CD8-positive, alpha-beta memory T cell (primary cell): Measurements from ENCODE around the gene OBSCN. TPM values are rescaled to one million over a fixed set of nuclear protein-coding genes. Genes with fewer than 3 reads are reported as not detected.

Experiments
- CTCF ChIA-PET: fragments of 350-600 bp; sonication (Branson Sonifier 250); formaldehyde crosslinking; loops from one replicate; lab custom pipeline; 2021; ENCODE audit warnings: antibody characterized with exemption; lab: Charles Lee
- POLR2A ChIA-PET: fragments of 350-600 bp; sonication (Branson Sonifier 250); formaldehyde crosslinking; loops from one replicate; lab custom pipeline; 2021; ENCODE audit warnings: antibody characterized with exemption; lab: Charles Lee
- DNase-seq, 5 donors: peaks; one replicate each; pipeline versions ENCODE4 v3.0.0 to v3.0.0-alpha.2; 2020 to 2022; ENCODE audit warnings: mixed read lengths in 1 of 5
- H3K27ac ChIP-seq: one replicate; pipeline ENCODE4 v1.7.0; 2013; ENCODE audit warnings: low read depth, mild to moderate bottlenecking, low read length, moderate library complexity
- H3K27me3 ChIP-seq: 2 replicates; pipeline ENCODE4 v1.7.0; 2013; ENCODE audit warnings: low read length, mild to moderate bottlenecking; ENCODE audit not compliant: insufficient read depth, poor library complexity, severe bottlenecking
- H3K36me3 ChIP-seq: 2 replicates; pipeline ENCODE4 v1.7.0; 2013; ENCODE audit warnings: mild to moderate bottlenecking, low read length, moderate library complexity; ENCODE audit not compliant: insufficient read depth
- H3K4me1 ChIP-seq: 2 replicates; pipeline ENCODE4 v1.7.0; 2013; ENCODE audit warnings: mild to moderate bottlenecking, low read length, moderate library complexity; ENCODE audit not compliant: insufficient read depth
- H3K4me3 ChIP-seq: 2 replicates; pipeline ENCODE4 v1.7.0; 2013; ENCODE audit warnings: mild to moderate bottlenecking, low read length
- H3K9me3 ChIP-seq: 2 replicates; pipeline ENCODE4 v1.7.0; 2013; ENCODE audit warnings: mild to moderate bottlenecking, low read length
- H3K27ac Mint-ChIP-seq, 8 donors: one replicate each; pipeline ENCODE4 v1.8.0; 2020 to 2021; ENCODE audit warnings: mixed read lengths in 8 of 8, mild to moderate bottlenecking in 6 of 8, inconsistent platforms in 3 of 8, moderate library complexity in 3 of 8
- H3K27me3 Mint-ChIP-seq, 2 donors: one replicate each; pipeline ENCODE4 v1.8.0; 2020 to 2021; ENCODE audit warnings: mixed read lengths in 2 of 2, mild to moderate bottlenecking in 1 of 2, moderate library complexity in 1 of 2
- H3K36me3 Mint-ChIP-seq, 3 donors: one replicate each; pipeline ENCODE4 v1.8.0; 2020 to 2021; ENCODE audit warnings: mixed read lengths in 3 of 3, inconsistent platforms in 1 of 3, mild to moderate bottlenecking in 1 of 3
- H3K4me1 Mint-ChIP-seq, 3 donors: one replicate each; pipeline ENCODE4 v1.8.0; 2020 to 2021; ENCODE audit warnings: mixed read lengths in 3 of 3, inconsistent platforms in 1 of 3, mild to moderate bottlenecking in 1 of 3
- H3K4me3 Mint-ChIP-seq, 7 donors: one replicate each; pipeline ENCODE4 v1.8.0; 2020 to 2021; ENCODE audit warnings: mixed read lengths in 7 of 7, mild to moderate bottlenecking in 6 of 7, moderate library complexity in 4 of 7, inconsistent platforms in 2 of 7
- H3K9me3 Mint-ChIP-seq, 5 donors: one replicate each; pipeline ENCODE4 v1.8.0; 2020 to 2022; ENCODE audit warnings: mixed read lengths in 5 of 5, mild to moderate bottlenecking in 3 of 5, moderate library complexity in 2 of 5, inconsistent platforms in 1 of 5
- polyA plus RNA-seq: library from polyadenylated mRNA; unstranded; fragments of 300-500 nt; fragmentation: Illumina TruSeq; gene quantifications from one replicate; pipeline ENCODE4 v1.2.3, GENCODE V29; 2021
- total RNA-seq, 2 experiments: library from RNA; stranded (reverse); gene quantifications; one replicate each; pipeline ENCODE4 v1.2.3, GENCODE V29; 2021

OBSCN gene
- total and polyA plus RNA-seq, 3 experiments from 2014 or later: 3.0 to 13.6 (median 10.9) TPM

DNA sequence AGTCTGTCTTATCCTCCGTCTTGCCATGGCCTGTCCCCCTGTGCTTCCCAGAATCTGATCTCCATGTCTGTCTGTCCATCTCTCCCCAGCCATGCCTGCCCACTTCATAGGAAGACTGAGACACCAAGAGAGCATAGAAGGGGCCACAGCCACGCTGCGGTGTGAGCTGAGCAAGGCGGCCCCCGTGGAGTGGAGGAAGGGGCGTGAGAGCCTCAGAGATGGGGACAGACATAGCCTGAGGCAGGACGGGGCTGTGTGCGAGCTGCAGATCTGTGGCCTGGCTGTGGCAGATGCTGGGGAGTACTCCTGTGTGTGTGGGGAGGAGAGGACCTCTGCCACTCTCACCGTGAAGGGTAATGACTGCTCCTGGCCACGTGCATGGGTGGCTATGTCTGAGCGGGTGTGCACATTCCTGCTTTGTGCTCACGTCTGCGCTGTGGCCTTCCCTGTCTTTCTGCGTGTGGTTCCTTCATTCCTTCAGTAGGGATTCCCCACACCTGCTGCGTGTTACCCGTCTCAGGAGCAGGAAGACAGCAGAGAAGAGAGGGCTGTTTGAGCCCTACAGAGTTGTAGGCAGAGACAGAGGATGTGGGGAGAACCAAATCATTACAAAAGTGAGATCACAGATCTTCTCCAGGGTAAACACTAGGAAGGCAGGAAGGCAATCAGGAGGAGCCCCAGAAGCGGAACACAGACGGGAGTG is 80.8 kb downstream of the OBSCN start:
- ChIA-PET CTCF (no interaction called here), POLR2A (no interaction called here)
- Histone ChIP-seq H3K4me1 (no peaks in the 10 kb centered on the region), H3K27ac (no peak overlapping the region), H3K27me3 (no peaks in the 10 kb centered on the region), H3K36me3 (no peaks in the 10 kb centered on the region), H3K9me3 (no peaks in the 10 kb centered on the region), H3K4me3 (no peak overlapping the region)
- H3K27ac Mint-ChIP-seq: peak overlapping the region in 7 of 8 donors; percentile 36 to 87 (median 83)
- no peak for DNase-seq
- H3K36me3 Mint-ChIP-seq: peaks cover 0 to 33% (median 2%) of the 10 kb centered on the region in 3 donors
- H3K4me1 Mint-ChIP-seq: peaks cover 0 to 13% (median 5%) of the 10 kb centered on the region in 3 donors
- no peaks in the 10 kb centered on the region for H3K9me3 Mint-ChIP-seq
- peaks cover 0 to 1% of the 10 kb centered on the region in 2 donors for H3K27me3 Mint-ChIP-seq
- peak overlapping the region in 1 of 7 donors; percentile 29 for H3K4me3 Mint-ChIP-seq

DNA sequence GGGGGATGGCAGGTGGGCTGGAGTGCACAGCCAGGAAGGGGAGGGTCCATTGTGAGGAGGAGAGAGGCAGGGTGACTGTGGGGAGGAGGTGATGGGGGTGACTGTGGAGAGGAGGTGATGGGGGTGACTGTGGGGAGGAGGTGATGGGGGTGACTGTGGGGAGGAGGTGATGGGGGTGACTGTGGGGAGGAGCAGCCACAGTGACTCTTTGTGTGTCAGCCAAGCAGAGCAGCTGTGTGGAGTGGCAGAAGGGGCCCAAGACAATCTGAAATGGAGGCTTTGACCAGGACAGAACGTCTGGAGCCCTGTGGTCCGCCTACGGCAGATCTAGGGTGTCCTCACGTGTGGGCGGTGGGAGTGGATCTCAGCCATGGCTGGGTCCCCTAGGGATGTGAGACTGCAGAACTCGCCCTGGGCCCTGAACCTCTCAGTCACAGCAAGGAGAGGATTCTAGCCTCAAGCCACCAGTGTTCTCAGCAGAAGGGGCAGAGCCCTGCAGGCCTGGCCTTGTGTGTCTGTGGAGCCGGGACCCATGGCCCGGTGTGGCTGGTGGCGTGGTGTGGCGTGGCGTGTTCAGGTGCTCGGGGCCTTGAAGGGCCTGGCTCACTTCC is 81.5 kb downstream of the OBSCN start:
- Histone ChIP-seq H3K36me3 (no peaks in the 10 kb centered on the region), H3K9me3 (no peaks in the 10 kb centered on the region), H3K4me1 (no peaks in the 10 kb centered on the region), H3K27ac (no peak overlapping the region), H3K4me3 (no peak overlapping the region), H3K27me3 (no peaks in the 10 kb centered on the region)
- Mint-ChIP-seq H3K27ac (peak overlapping the region in 7 of 8 donors; percentile 34 to 91 (median 61)), H3K36me3 (peaks cover under 1 to 33% (median 6%) of the 10 kb centered on the region in 3 donors), H3K4me1 (peaks cover 0 to 13% (median 5%) of the 10 kb centered on the region in 3 donors), H3K9me3 (no peaks in the 10 kb centered on the region), H3K27me3 (peaks cover 0 to 1% of the 10 kb centered on the region in 2 donors), H3K4me3 (peak overlapping the region in 1 of 7 donors; percentile 29)
- CTCF ChIA-PET: no interaction called here
- POLR2A ChIA-PET: no interaction called here
- DNase-seq: peak in 1 of 5 donors; percentile 38

DNA sequence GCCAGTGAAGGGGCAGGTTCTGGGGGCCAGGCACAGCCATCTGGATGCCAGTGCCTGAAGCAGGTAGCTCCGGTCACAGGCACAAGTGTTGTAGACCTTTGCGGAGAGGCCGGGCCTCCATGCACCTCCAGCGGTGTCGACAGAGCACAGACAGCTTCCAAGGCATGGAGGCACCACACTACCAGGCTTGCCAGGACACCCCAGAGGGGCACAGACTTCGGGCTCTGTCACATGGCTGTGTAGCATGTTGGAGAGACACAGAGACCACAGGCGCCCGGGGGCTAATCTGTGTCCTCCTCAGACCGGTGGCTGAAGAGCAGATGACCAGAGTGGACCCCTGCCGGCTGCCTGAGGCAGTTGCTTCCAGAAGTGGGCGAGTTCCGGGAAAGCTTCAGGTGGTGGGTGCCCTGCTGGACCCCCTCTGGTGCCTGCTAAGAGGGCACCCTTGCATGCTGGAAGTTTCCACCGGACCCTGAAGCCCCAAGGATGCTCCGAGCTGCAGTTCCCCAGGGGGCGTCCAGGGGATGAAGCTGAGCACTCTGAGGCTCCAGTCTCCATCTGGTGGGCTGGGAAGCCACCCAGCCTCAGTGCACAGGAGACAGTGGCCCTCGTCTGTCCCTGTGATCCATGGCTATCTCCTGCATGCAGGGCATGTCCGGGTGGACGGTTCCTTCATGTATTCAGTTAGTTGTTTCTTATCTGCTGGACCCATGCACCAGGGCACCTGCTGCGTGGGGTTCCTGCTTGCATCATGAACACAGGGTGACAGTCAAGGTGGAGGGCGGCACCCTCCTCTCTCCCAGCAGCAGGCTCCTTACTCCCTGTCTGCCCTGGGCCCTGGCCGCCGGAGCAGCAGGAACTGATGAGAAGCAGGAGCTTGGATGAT is 82.4 kb downstream of the OBSCN start:
- POLR2A ChIA-PET: no interaction called here

DNA sequence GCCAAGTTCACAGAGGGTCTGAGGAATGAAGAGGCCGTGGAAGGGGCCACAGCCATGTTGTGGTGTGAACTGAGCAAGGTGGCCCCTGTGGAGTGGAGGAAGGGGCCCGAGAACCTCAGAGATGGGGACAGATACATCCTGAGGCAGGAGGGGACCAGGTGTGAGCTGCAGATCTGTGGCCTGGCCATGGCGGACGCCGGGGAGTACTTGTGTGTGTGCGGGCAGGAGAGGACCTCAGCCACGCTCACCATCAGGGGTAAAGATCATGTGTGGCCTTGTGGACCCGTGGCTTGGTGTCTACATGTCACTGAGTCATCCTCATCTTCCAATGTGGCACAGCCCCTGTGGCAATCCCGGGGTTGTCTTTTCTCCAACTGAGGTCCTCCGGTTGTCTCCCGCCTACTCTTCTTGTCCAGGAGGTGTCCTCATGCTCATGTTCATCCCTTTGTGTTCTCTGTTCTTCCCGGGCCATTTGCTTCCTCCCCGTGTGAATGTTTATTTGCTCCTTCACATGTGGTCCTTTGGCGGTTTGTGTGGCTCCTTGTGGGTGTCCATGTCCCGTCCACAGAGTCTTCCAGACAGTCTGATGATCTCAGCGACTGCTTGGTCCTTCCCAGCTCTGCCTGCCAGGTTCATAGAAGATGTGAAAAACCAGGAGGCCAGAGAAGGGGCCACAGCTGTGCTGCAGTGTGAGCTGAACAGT is 84.2 kb downstream of the OBSCN start:
- H3K27me3 ChIP-seq: no peaks in the 10 kb centered on the region
- H3K4me1 ChIP-seq: no peaks in the 10 kb centered on the region
- Mint-ChIP-seq H3K9me3 (peaks cover 0 to 2% (median 2%) of the 10 kb centered on the region in 5 donors), H3K4me1 (peaks cover 0 to 13% (median 5%) of the 10 kb centered on the region in 3 donors), H3K27ac (peak overlapping the region in 2 of 8 donors; percentile 0 to 29), H3K36me3 (peaks cover 7 to 40% (median 10%) of the 10 kb centered on the region in 3 donors), H3K4me3 (no peak overlapping the region), H3K27me3 (peaks cover 0 to 4% of the 10 kb centered on the region in 2 donors)
- ChIA-PET POLR2A (no interaction called here), CTCF (no interaction called here)
- no peak for DNase-seq
- no peaks in the 10 kb centered on the region for H3K9me3 ChIP-seq
- no peak overlapping the region for H3K27ac ChIP-seq
- no peaks in the 10 kb centered on the region for H3K36me3 ChIP-seq
- H3K4me3 ChIP-seq: no peak overlapping the region

More for the DNA sequence above, 82.4 kb downstream of the OBSCN start:
- Histone ChIP-seq H3K9me3 (no peaks in the 10 kb centered on the region), H3K27ac (no peak overlapping the region), H3K27me3 (no peaks in the 10 kb centered on the region), H3K4me1 (no peaks in the 10 kb centered on the region), H3K36me3 (no peaks in the 10 kb centered on the region), H3K4me3 (no peak overlapping the region)
- DNase-seq: peak in 1 of 5 donors; percentile 43
- H3K36me3 Mint-ChIP-seq: peaks cover 5 to 38% (median 6%) of the 10 kb centered on the region in 3 donors
- no peaks in the 10 kb centered on the region for H3K9me3 Mint-ChIP-seq
- H3K4me1 Mint-ChIP-seq: peaks cover 0 to 13% (median 5%) of the 10 kb centered on the region in 3 donors
- H3K27ac Mint-ChIP-seq: peak overlapping the region in 1 of 8 donors; percentile 14
- H3K4me3 Mint-ChIP-seq: no peak overlapping the region
- peaks cover 0 to 4% of the 10 kb centered on the region in 2 donors for H3K27me3 Mint-ChIP-seq
- CTCF ChIA-PET: no interaction called here

DNA sequence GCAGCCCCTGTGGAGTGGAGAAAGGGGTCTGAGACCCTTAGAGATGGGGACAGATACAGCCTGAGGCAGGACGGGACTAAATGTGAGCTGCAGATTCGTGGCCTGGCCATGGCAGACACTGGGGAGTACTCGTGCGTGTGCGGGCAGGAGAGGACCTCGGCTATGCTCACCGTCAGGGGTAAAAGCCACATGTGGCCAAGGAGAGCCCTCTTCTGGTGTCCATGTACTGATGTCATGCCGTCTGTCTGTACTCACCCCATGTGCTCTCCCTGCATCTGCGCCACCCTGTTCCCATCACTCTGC is 84.7 kb downstream of the OBSCN start:
- H3K9me3 ChIP-seq: no peaks in the 10 kb centered on the region
- Mint-ChIP-seq H3K27me3 (peaks cover 0 to 4% of the 10 kb centered on the region in 2 donors), H3K4me1 (peaks cover 0 to 13% (median 5%) of the 10 kb centered on the region in 3 donors), H3K27ac (no peak overlapping the region), H3K4me3 (no peak overlapping the region), H3K36me3 (peaks cover 12 to 38% (median 12%) of the 10 kb centered on the region in 3 donors), H3K9me3 (peaks cover 0 to 7% (median 4%) of the 10 kb centered on the region in 5 donors)
- ChIA-PET POLR2A (no interaction called here), CTCF (no interaction called here)
- H3K27me3 ChIP-seq: no peaks in the 10 kb centered on the region
- no peaks in the 10 kb centered on the region for H3K4me1 ChIP-seq
- H3K27ac ChIP-seq: no peak overlapping the region
- no peak overlapping the region for H3K4me3 ChIP-seq
- DNase-seq: no peak
- H3K36me3 ChIP-seq: no peaks in the 10 kb centered on the region

DNA sequence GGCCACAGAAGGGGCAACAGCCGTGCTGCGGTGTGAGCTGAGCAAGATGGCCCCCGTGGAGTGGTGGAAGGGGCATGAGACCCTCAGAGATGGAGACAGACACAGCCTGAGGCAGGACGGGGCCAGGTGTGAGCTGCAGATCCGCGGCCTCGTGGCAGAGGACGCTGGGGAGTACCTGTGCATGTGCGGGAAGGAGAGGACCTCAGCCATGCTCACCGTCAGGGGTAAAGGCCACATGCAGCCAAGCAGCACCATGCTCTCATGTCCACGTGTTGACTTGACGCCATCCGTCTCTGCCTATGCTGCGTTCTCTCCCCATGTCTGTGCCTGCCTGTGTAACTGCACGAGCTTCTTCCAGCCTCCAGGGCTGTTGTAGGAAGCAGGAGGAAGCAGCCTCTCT is 85.5 kb downstream of the OBSCN start:
- H3K27ac Mint-ChIP-seq: peak overlapping the region in 1 of 8 donors; percentile 63
- Histone ChIP-seq H3K27me3 (no peaks in the 10 kb centered on the region), H3K4me1 (no peaks in the 10 kb centered on the region), H3K9me3 (no peaks in the 10 kb centered on the region), H3K27ac (no peak overlapping the region), H3K4me3 (no peak overlapping the region), H3K36me3 (no peaks in the 10 kb centered on the region)
- H3K36me3 Mint-ChIP-seq: peaks cover 13 to 37% (median 20%) of the 10 kb centered on the region in 3 donors
- H3K9me3 Mint-ChIP-seq: peaks cover 0 to 7% (median 4%) of the 10 kb centered on the region in 5 donors
- no peak overlapping the region for H3K4me3 Mint-ChIP-seq
- H3K27me3 Mint-ChIP-seq: peaks cover 0 to 6% of the 10 kb centered on the region in 2 donors
- ChIA-PET CTCF (no interaction called here), POLR2A (no interaction called here)
- DNase-seq: no peak
- peaks cover 0 to 11% (median 5%) of the 10 kb centered on the region in 3 donors for H3K4me1 Mint-ChIP-seq

DNA sequence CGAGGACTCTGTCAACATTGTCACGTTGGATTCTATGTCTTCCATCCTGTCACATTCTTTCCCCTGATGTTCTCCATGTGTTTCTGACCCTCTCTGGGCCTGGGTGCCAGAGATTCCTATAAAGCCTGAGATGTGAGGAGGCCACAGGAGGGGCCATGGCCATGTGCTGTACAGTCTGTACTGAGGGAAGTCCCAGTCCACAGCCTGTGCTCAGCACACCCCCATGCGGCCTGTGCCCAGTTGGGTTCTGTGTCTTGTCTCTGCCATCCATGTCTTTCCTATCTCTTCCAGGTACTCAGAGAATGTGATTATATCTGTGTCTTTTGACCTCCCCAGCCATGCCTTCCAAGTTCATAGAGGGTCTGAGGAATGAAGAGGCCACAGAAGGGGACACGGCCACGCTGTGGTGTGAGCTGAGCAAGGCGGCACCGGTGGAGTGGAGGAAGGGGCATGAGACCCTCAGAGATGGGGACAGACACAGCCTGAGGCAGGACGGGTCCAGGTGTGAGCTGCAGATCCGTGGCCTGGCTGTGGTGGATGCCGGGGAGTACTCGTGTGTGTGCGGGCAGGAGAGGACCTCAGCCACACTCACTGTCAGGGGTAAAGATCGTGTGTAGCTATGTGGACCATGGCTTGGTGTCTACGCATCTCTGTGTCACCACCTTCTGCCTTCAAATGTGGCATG is 86.1 kb downstream of the OBSCN start:
- Mint-ChIP-seq H3K9me3 (peaks cover 0 to 7% (median 4%) of the 10 kb centered on the region in 5 donors), H3K4me3 (no peak overlapping the region), H3K27me3 (peaks cover 0 to 6% of the 10 kb centered on the region in 2 donors), H3K4me1 (peaks cover 0 to 6% (median under 1%) of the 10 kb centered on the region in 3 donors), H3K27ac (peak overlapping the region in 1 of 8 donors; percentile 63), H3K36me3 (peaks cover 16 to 40% (median 25%) of the 10 kb centered on the region in 3 donors)
- no peaks in the 10 kb centered on the region for H3K36me3 ChIP-seq
- ChIA-PET CTCF (no interaction called here), POLR2A (no interaction called here)
- H3K9me3 ChIP-seq: no peaks in the 10 kb centered on the region
- no peak overlapping the region for H3K4me3 ChIP-seq
- no peaks in the 10 kb centered on the region for H3K27me3 ChIP-seq
- H3K27ac ChIP-seq: no peak overlapping the region
- no peak for DNase-seq
- H3K4me1 ChIP-seq: no peaks in the 10 kb centered on the region
